ENCODE data around the gene PFKP. TPM values are rescaled to one million over a fixed set of nuclear protein-coding genes. Genes with fewer than 3 reads are reported as not detected.

Gene PFKP
- total RNA-seq, 4 donors from 2014 or later, result 90.8 to 255 (median 112) TPM

GRCh38 chr10:3047596-3047995 lies 19.8 kb upstream of the PFKP start:
- Histone ChIP-seq H3K27me3 (no peaks in the 10 kb centered on the region), H3K4me1 (peaks cover 27 to 56% (median 54%) of the 10 kb centered on the region in 4 donors), H3K4me3 (no peak overlapping the region), H3K27ac (replicated peaks in 1 of 4) (peak overlapping the region; percentile 79 to 91 (median 82)), H3K36me3 (no peaks in the 10 kb centered on the region), H3K9me3 (no peaks in the 10 kb centered on the region)
- TF ChIP-seq EP300 (IDR thresholded peaks at IDR 0.05) (no peak), POLR2AphosphoS5 (IDR thresholded peaks at IDR 0.05) (no peak), POLR2A (IDR thresholded peaks at IDR 0.05; ENCODE audit: low read depth) (no peak)
- TF ChIP-seq, protein P1, sequence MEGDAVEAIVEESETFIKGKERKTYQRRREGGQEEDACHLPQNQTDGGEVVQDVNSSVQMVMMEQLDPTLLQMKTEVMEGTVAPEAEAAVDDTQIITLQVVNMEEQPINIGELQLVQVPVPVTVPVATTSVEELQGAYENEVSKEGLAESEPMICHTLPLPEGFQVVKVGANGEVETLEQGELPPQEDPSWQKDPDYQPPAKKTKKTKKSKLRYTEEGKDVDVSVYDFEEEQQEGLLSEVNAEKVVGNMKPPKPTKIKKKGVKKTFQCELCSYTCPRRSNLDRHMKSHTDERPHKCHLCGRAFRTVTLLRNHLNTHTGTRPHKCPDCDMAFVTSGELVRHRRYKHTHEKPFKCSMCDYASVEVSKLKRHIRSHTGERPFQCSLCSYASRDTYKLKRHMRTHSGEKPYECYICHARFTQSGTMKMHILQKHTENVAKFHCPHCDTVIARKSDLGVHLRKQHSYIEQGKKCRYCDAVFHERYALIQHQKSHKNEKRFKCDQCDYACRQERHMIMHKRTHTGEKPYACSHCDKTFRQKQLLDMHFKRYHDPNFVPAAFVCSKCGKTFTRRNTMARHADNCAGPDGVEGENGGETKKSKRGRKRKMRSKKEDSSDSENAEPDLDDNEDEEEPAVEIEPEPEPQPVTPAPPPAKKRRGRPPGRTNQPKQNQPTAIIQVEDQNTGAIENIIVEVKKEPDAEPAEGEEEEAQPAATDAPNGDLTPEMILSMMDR (IDR thresholded peaks at IDR 0.05), result no peak
- 84% methylated on average over 6 of the region's 6 CpGs for WGBS
- intact Hi-C loops (cut with DNase I), result no loop called here
- no peak for DNase-seq (ENCODE audit: extremely low spot score)

GRCh38 chr10:3048119-3049019 lies 19.0 kb upstream of the PFKP start:
- WGBS, result 37% methylated on average over 12 of the region's 17 CpGs
- no peak for DNase-seq (ENCODE audit: extremely low spot score)
- Histone ChIP-seq H3K4me1 (peaks cover 27 to 56% (median 54%) of the 10 kb centered on the region in 4 donors), H3K36me3 (no peaks in the 10 kb centered on the region), H3K27ac (replicated peaks in 1 of 4) (peak overlapping the region; percentile 79 to 91 (median 82)), H3K4me3 (no peak overlapping the region), H3K9me3 (no peaks in the 10 kb centered on the region), H3K27me3 (no peaks in the 10 kb centered on the region)
- intact Hi-C loops (cut with DNase I), result no loop called here
- no peak for TF ChIP-seq EP300 (IDR thresholded peaks at IDR 0.05)
- TF ChIP-seq POLR2AphosphoS5 (IDR thresholded peaks at IDR 0.05), result peak; percentile 39 to 67

DNA sequence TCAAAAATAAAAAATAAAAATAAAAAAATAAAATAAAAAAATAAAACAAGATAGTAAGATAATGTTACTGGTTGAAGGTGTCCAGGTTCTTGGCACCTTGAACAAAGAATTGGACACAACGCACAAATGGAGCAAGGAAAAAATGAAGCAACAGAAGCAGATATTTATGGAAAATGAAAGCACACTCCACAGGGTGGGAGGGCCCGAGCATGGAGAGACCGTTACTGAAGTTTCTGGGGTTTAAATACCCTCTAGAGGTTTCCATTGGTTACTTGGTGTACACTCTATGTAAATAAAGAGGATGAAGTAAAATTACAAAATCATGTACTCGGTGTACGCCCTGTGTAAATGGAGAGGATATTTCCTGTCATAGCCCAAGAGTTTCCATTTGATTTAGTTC lies 15.7 kb upstream of the PFKP start:
- intact Hi-C loops (cut with DNase I), result no loop called here
- TF ChIP-seq POLR2A (IDR thresholded peaks at IDR 0.05; ENCODE audit: low read depth), result no peak
- TF ChIP-seq POLR2AphosphoS5 (IDR thresholded peaks at IDR 0.05), result no peak
- TF ChIP-seq EP300 (IDR thresholded peaks at IDR 0.05), result no peak
- TF ChIP-seq, protein P1 (IDR thresholded peaks at IDR 0.05), result no peak
- DNase-seq (ENCODE audit: extremely low spot score), result no peak
- H3K27me3 ChIP-seq, result no peaks in the 10 kb centered on the region
- no peaks in the 10 kb centered on the region for H3K36me3 ChIP-seq
- peak overlapping the region in 3 of 4 donors; percentile 23 to 54 (median 41) for H3K27ac ChIP-seq (replicated peaks in 1 of 4)
- WGBS, result 37% methylated on average over 5 of the region's 5 CpGs
- H3K4me3 ChIP-seq, result no peak overlapping the region
- no peaks in the 10 kb centered on the region for H3K9me3 ChIP-seq
- peaks cover 18 to 41% (median 39%) of the 10 kb centered on the region in 4 donors for H3K4me1 ChIP-seq

DNA sequence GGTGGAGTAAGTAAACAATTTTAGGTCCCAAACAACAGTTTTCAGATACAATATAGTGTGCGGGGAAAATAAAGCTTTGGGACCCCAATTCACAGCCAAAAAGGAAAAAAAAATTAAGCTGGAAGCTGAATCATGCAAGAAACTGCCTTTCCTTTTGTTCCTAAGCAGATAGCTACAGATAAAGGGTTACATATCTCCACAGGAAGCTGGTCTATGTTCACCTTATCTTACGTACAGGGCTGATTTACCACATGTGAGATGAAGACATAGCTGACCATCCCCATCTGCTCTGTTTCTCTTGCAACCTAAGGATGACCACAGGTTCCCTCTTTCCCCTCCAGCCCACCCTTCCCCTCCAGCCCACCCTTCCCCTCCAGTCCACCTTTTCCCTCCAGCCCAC lies 14.2 kb upstream of the PFKP start:
- peak overlapping the region in 2 of 4 donors; percentile 41 to 54 for H3K27ac ChIP-seq (replicated peaks in 1 of 4)
- TF ChIP-seq POLR2AphosphoS5 (IDR thresholded peaks at IDR 0.05) (no peak), POLR2A (IDR thresholded peaks at IDR 0.05; ENCODE audit: low read depth) (no peak)
- DNase-seq (ENCODE audit: extremely low spot score), result no peak
- H3K36me3 ChIP-seq, result no peaks in the 10 kb centered on the region
- intact Hi-C loops (cut with DNase I), result no loop called here
- no peaks in the 10 kb centered on the region for H3K9me3 ChIP-seq
- peaks cover 9 to 26% (median 24%) of the 10 kb centered on the region in 4 donors for H3K4me1 ChIP-seq
- H3K27me3 ChIP-seq, result no peaks in the 10 kb centered on the region
- 83% methylated on average over 2 of the region's 2 CpGs for WGBS
- no peak overlapping the region for H3K4me3 ChIP-seq

- TF ChIP-seq POLR2AphosphoS5 (IDR thresholded peaks at IDR 0.05) (peak; percentile 19 to 36), EP300 (IDR thresholded peaks at IDR 0.05) (no peak)
- H3K4me1 ChIP-seq, result peaks cover 3 to 15% (median 14%) of the 10 kb centered on the region in 4 donors
- H3K9me3 ChIP-seq, result no peaks in the 10 kb centered on the region
- no peaks in the 10 kb centered on the region for H3K27me3 ChIP-seq
- no peak overlapping the region for H3K4me3 ChIP-seq
- DNase-seq (ENCODE audit: extremely low spot score), result no peak
- peak overlapping the region; percentile 36 to 77 (median 62) for H3K27ac ChIP-seq (replicated peaks in 1 of 4)
- no peaks in the 10 kb centered on the region for H3K36me3 ChIP-seq
- 41% methylated on average over 6 of the region's 6 CpGs for WGBS
- intact Hi-C loops (cut with DNase I), result no loop called here
These were observed 13.0 kb upstream of the PFKP start for GRCh38 chr10:3054183-3054850.

GRCh38 chr10:3054851-3055199 lies 12.5 kb upstream of the PFKP start:
- 20% methylated on average over 1 of the region's 1 CpG for WGBS
- H3K36me3 ChIP-seq, result no peaks in the 10 kb centered on the region
- no peak for DNase-seq (ENCODE audit: extremely low spot score)
- H3K9me3 ChIP-seq, result no peaks in the 10 kb centered on the region
- H3K4me1 ChIP-seq, result peaks cover 3 to 14% (median 11%) of the 10 kb centered on the region in 4 donors
- H3K27ac ChIP-seq (replicated peaks in 1 of 4), result peak overlapping the region; percentile 36 to 77 (median 62)
- H3K4me3 ChIP-seq, result no peak overlapping the region
- TF ChIP-seq, protein P1 (IDR thresholded peaks at IDR 0.05), result no peak
- TF ChIP-seq EP300 (IDR thresholded peaks at IDR 0.05), result no peak
- TF ChIP-seq POLR2AphosphoS5 (IDR thresholded peaks at IDR 0.05), result no peak
- no peak for TF ChIP-seq POLR2A (IDR thresholded peaks at IDR 0.05; ENCODE audit: low read depth)
- intact Hi-C loops (cut with DNase I), result no loop called here
- H3K27me3 ChIP-seq, result no peaks in the 10 kb centered on the region

Data from esophagus muscularis mucosa (tissue), 4 donors.